Small intestine (tissue), 7 donors: ENCODE data around the gene TEX13A. TPM values are rescaled to one million over a fixed set of nuclear protein-coding genes. Genes with fewer than 3 reads are reported as not detected.

Experiments
- DNase-seq, 2 donors: peaks; one replicate each; pipeline versions ENCODE4 v3.0.0 to v3.0.0-alpha.2; 2013
- FAIRE-seq: peaks from 2 replicates; lab custom pipeline; 2012; peaks lifted over from hg19 to GRCh38; lab: Jason Lieb, UNC
- H3K27ac ChIP-seq, 3 donors: one replicate each; pipeline ENCODE4 v1.5.1; 2013; ENCODE audit warnings: low read length in 2 of 3, mild to moderate bottlenecking in 2 of 3, control low read depth in 1 of 3, inconsistent platforms in 1 of 3, low read depth in 1 of 3, moderate library complexity in 1 of 3
- H3K27me3 ChIP-seq, 3 donors: one replicate each; pipeline ENCODE4 v1.6.1; 2013; ENCODE audit warnings: low read length in 3 of 3, inconsistent platforms in 1 of 3; ENCODE audit not compliant: control insufficient read depth in 3 of 3, insufficient read depth in 3 of 3
- H3K36me3 ChIP-seq, 3 donors: one replicate each; pipeline ENCODE4 v1.6.1; 2013; ENCODE audit warnings: low read length in 3 of 3, inconsistent platforms in 1 of 3, low read depth in 1 of 3, mild to moderate bottlenecking in 1 of 3, moderate library complexity in 1 of 3; ENCODE audit not compliant: control insufficient read depth in 3 of 3, insufficient read depth in 2 of 3
- H3K4me1 ChIP-seq, 3 donors: one replicate each; pipeline ENCODE4 v1.6.1; 2013; ENCODE audit warnings: low read length in 2 of 3, inconsistent platforms in 1 of 3, low read depth in 1 of 3, mild to moderate bottlenecking in 1 of 3, moderate library complexity in 1 of 3; ENCODE audit not compliant: control insufficient read depth in 3 of 3, insufficient read depth in 2 of 3
- H3K4me3 ChIP-seq, 3 donors: one replicate each; pipeline ENCODE4 v1.5.1; 2013; ENCODE audit warnings: low read length in 3 of 3, control low read depth in 1 of 3, inconsistent platforms in 1 of 3, low read depth in 1 of 3, mild to moderate bottlenecking in 1 of 3, moderate library complexity in 1 of 3
- H3K9me3 ChIP-seq, 2 donors: one replicate each; pipeline ENCODE4 v1.6.1; 2013; ENCODE audit warnings: low read depth in 1 of 2, low read length in 1 of 2; ENCODE audit not compliant: control insufficient read depth in 2 of 2, insufficient read depth in 1 of 2
- WGBS, 3 donors: extraction: QIAGEN DNeasy Blood & Tissue Kit; methylation state at CpG; one replicate each; pipeline ENCODE4 v1.1.7; 2013; 5-methylcytosine and 5-hydroxymethylcytosine counted together
- polyA plus RNA-seq, 4 donors: library from polyadenylated mRNA; stranded (reverse) in 3 of 4; unstranded in 1 of 4; fragments of 200-250 nt in 3 of 4; fragments of 120-200 nt in 1 of 4; gene quantifications; one replicate each; pipeline versions ENCODE4 v1.2.1 to v1.2.3, GENCODE V29; 2013
- donor health status: healthy with polysubstance abuse.
- donor health status: control.
- donor health status: control.
- donor health status: Bipolar disorder and iron deficiency.
- donor health status: healthy.

The TEX13A gene
- polyA plus RNA-seq, 4 donors = not detected

GRCh38 chrX:105210258-105210657, 10.2 kb downstream of the TEX13A start:
- no peak for FAIRE-seq
- Histone ChIP-seq H3K4me3 (no peak overlapping the region), H3K27me3 (no peaks in the 10 kb centered on the region), H3K4me1 (no peaks in the 10 kb centered on the region), H3K27ac (no peak overlapping the region), H3K36me3 (no peaks in the 10 kb centered on the region), H3K9me3 (no peaks in the 10 kb centered on the region)
- 58 to 88% (median 76%) methylated on average over 2 of the region's 2 CpGs for WGBS, 3 donors
- no peak for DNase-seq

- no peak for DNase-seq
- no peaks in the 10 kb centered on the region for H3K4me1 ChIP-seq
- no peaks in the 10 kb centered on the region for H3K36me3 ChIP-seq
- FAIRE-seq = no peak
- H3K4me3 ChIP-seq = no peak overlapping the region
- H3K9me3 ChIP-seq = no peaks in the 10 kb centered on the region
- no peak overlapping the region for H3K27ac ChIP-seq
- H3K27me3 ChIP-seq = no peaks in the 10 kb centered on the region
Observed at GRCh38 chrX:105209406-105209805, 11.1 kb downstream of the TEX13A start.

- H3K27ac ChIP-seq = no peak overlapping the region
- no peak overlapping the region for H3K4me3 ChIP-seq
- 0 to 30% (median 18%) methylated on average over 2 of the region's 2 CpGs for WGBS, 3 donors
- H3K9me3 ChIP-seq = peaks cover 0 to 1% of the 10 kb centered on the region in 2 donors
- no peaks in the 10 kb centered on the region for H3K4me1 ChIP-seq
- no peaks in the 10 kb centered on the region for H3K36me3 ChIP-seq
- FAIRE-seq = no peak
- DNase-seq = peak in 1 of 2 donors; percentile 0
- H3K27me3 ChIP-seq = no peaks in the 10 kb centered on the region
Observed at GRCh38 chrX:105191878-105192277, 28.6 kb downstream of the TEX13A start.

GRCh38 chrX:105190252-105190853, 30.1 kb downstream of the TEX13A start:
- Histone ChIP-seq H3K4me3 (no peak overlapping the region), H3K36me3 (no peaks in the 10 kb centered on the region), H3K9me3 (peaks cover 0 to 1% of the 10 kb centered on the region in 2 donors), H3K27me3 (no peaks in the 10 kb centered on the region), H3K27ac (no peak overlapping the region), H3K4me1 (no peaks in the 10 kb centered on the region)
- FAIRE-seq = no peak
- 0 to 3% (median 3%) methylated on average over 2 of the region's 2 CpGs for WGBS, 3 donors
- peak; percentile 20 to 23 for DNase-seq

GRCh38 chrX:105189093-105189492, 31.4 kb downstream of the TEX13A start:
- Histone ChIP-seq H3K27me3 (no peaks in the 10 kb centered on the region), H3K27ac (no peak overlapping the region), H3K4me1 (no peaks in the 10 kb centered on the region), H3K9me3 (peaks cover 0 to 1% of the 10 kb centered on the region in 2 donors), H3K36me3 (no peaks in the 10 kb centered on the region), H3K4me3 (no peak overlapping the region)
- 78 to 85% (median 84%) methylated on average over 8 of the region's 8 CpGs for WGBS, 3 donors
- no peak for DNase-seq
- no peak for FAIRE-seq

GRCh38 chrX:105179644-105180043, 40.9 kb downstream of the TEX13A start:
- FAIRE-seq = no peak
- no peak overlapping the region for H3K27ac ChIP-seq
- WGBS, 3 donors = 80 to 89% (median 83%) methylated on average over 3 of the region's 3 CpGs
- no peaks in the 10 kb centered on the region for H3K9me3 ChIP-seq
- H3K27me3 ChIP-seq = no peaks in the 10 kb centered on the region
- H3K4me1 ChIP-seq = no peaks in the 10 kb centered on the region
- DNase-seq = no peak
- H3K36me3 ChIP-seq = no peaks in the 10 kb centered on the region
- no peak overlapping the region for H3K4me3 ChIP-seq

- FAIRE-seq = no peak
- 80 to 93% (median 91%) methylated on average over 4 of the region's 4 CpGs for WGBS, 3 donors
- H3K27ac ChIP-seq = no peak overlapping the region
Observed at GRCh38 chrX:105173071-105173470, 47.4 kb downstream of the TEX13A start.

More at GRCh38 chrX:105173071-105173470, 47.4 kb downstream of the TEX13A start:
- no peaks in the 10 kb centered on the region for H3K27me3 ChIP-seq
- no peaks in the 10 kb centered on the region for H3K36me3 ChIP-seq
- no peak overlapping the region for H3K4me3 ChIP-seq
- DNase-seq = no peak
- no peaks in the 10 kb centered on the region for H3K9me3 ChIP-seq
- H3K4me1 ChIP-seq = no peaks in the 10 kb centered on the region
